OCI-LY3 (cell line): ENCODE data around the gene CMTR2.

ENCODE experiments used
- EZH2phosphoT487 ChIP-seq: fragments of 200-600 bp; shearing (Covaris generic); IDR thresholded peaks from 2 replicates; pipeline ENCODE4 v1.6.1; 2018; ENCODE audit warnings: antibody characterized with exemption, mixed run types, low read depth
- TF ChIP-seq, protein P1 (sequence below): fragments of 200-600, 300-600 bp; sonication (generic); IDR thresholded peaks from 2 replicates; pipeline ENCODE4 v1.5.1; 2014; ENCODE audit warnings: antibody characterized with exemption, low read length, low read depth

DNA sequence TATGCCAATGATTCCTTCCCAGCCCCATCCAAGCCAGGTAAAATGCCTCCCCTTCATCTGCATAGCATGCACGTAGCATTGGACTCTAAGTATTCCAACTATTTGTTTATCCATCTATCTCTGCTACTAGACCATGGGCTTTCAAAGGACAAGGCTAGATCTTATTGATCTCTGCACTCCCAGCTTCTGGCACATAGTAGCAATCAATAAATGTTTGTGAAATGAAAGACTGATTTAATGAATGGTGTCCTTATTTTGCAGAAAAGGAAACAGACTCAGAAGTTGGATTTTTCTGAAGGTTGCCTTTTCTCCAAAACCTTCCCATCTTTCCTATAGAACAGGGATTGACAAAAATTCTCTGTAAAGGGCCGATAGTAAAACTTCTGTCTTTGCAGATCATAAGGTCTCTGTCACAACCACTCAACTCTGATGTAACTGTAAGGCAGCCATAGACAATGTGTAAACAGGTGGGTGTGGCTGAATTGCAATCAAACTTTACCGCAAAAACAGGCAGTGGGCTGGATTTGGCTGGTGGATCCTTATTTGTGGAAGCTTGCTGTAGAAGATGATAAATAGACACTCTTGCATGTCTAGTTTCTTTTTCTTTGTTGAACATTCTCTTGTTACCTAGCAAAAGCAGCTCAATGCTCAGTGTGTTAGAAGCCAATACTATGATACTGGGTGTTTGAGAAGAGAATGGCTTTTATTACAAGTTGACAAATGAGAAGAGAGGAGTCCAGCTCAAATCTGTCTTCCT lies 7.6 kb upstream of the CMTR2 start:
- TF ChIP-seq, protein P1, sequence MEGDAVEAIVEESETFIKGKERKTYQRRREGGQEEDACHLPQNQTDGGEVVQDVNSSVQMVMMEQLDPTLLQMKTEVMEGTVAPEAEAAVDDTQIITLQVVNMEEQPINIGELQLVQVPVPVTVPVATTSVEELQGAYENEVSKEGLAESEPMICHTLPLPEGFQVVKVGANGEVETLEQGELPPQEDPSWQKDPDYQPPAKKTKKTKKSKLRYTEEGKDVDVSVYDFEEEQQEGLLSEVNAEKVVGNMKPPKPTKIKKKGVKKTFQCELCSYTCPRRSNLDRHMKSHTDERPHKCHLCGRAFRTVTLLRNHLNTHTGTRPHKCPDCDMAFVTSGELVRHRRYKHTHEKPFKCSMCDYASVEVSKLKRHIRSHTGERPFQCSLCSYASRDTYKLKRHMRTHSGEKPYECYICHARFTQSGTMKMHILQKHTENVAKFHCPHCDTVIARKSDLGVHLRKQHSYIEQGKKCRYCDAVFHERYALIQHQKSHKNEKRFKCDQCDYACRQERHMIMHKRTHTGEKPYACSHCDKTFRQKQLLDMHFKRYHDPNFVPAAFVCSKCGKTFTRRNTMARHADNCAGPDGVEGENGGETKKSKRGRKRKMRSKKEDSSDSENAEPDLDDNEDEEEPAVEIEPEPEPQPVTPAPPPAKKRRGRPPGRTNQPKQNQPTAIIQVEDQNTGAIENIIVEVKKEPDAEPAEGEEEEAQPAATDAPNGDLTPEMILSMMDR = no peak
- TF ChIP-seq EZH2phosphoT487 = no peak
